H1 (cell line): ENCODE data around the gene MAPRE3. TPM values are rescaled to one million over a fixed set of nuclear protein-coding genes. Genes with fewer than 3 reads are reported as not detected.

Experiments
- CTCF ChIA-PET: fragments of 300-600 bp; sonication (Branson Sonifier 250); formaldehyde crosslinking; loops from one replicate; lab custom pipeline; 2021; ENCODE audit not compliant: partially characterized antibody; lab: Charles Lee
- POLR2A ChIA-PET: fragments of 300-600 bp; sonication (Branson Sonifier 250); formaldehyde crosslinking; loops from one replicate; lab custom pipeline; 2021; ENCODE audit warnings: inconsistent platforms; ENCODE audit not compliant: partially characterized antibody; lab: Charles Lee
- DNase-seq, 2 experiments: peaks; one replicate each; pipeline versions ENCODE4 v3.0.0 to v3.0.0-alpha.2; 2010 to 2022; ENCODE audit warnings: low spot score in 2 of 2, low read depth in 1 of 2, mixed read lengths in 1 of 2
- FAIRE-seq: peaks from 2 replicates; lab custom pipeline; 2011; peaks lifted over from hg19 to GRCh38; lab: Jason Lieb, UNC
- H2AFZ ChIP-seq: 2 replicates; pipeline ENCODE4 v1.8.1; 2012; ENCODE audit warnings: low read length, inconsistent platforms
- H2AK5ac ChIP-seq: 2 replicates; pipeline ENCODE4 v1.6.1; 2013; ENCODE audit warnings: low read depth, low read length
- H2BK120ac ChIP-seq: replicated peaks from 2 replicates; pipeline ENCODE3; 2013; ENCODE audit warnings: low read depth, low read length, inconsistent platforms
- H2BK12ac ChIP-seq: 2 replicates; pipeline ENCODE4 v1.6.1; 2013; ENCODE audit warnings: low read depth, low read length
- H2BK15ac ChIP-seq: 2 replicates; pipeline ENCODE4 v1.6.1; 2013; ENCODE audit warnings: low read length
- H2BK20ac ChIP-seq: 2 replicates; pipeline ENCODE4 v1.6.1; 2013; ENCODE audit warnings: low read length
- H2BK5ac ChIP-seq: 2 replicates; pipeline ENCODE4 v1.6.1; 2013; ENCODE audit warnings: low read depth, low read length
- H3K14ac ChIP-seq: 2 replicates; pipeline ENCODE4 v1.6.1; 2013; ENCODE audit warnings: inconsistent platforms; ENCODE audit not compliant: insufficient read length
- H3K18ac ChIP-seq: 2 replicates; pipeline ENCODE4 v1.6.1; 2013; ENCODE audit warnings: low read length; ENCODE audit errors: extremely low read depth
- H3K23ac ChIP-seq: 2 replicates; pipeline ENCODE4 v1.6.1; 2013; ENCODE audit warnings: inconsistent platforms; ENCODE audit not compliant: insufficient read length
- H3K23me2 ChIP-seq: 2 replicates; pipeline ENCODE4 v1.6.1; 2013; ENCODE audit warnings: low read depth, low read length
- H3K27ac ChIP-seq: 2 replicates; pipeline ENCODE4 v1.6.1; 2011; ENCODE audit warnings: low read depth, low read length, inconsistent platforms
- H3K27me3 ChIP-seq, 4 experiments: replicated peaks in 1 of 4; 1 replicate in 1 of 4; 2 replicates in 3 of 4; pipeline versions ENCODE4 v1.6.1 to v1.8.1; 2011 to 2013; ENCODE audit warnings: low read length in 3 of 4, mild to moderate bottlenecking in 3 of 4, inconsistent platforms in 2 of 4, mixed read lengths in 2 of 4, moderate library complexity in 1 of 4; ENCODE audit not compliant: control insufficient read depth in 3 of 4, insufficient read depth in 3 of 4; ENCODE audit errors: extremely low read depth in 1 of 4
- H3K36me3 ChIP-seq, 4 experiments: 2 replicates each; pipeline versions ENCODE4 v1.6.1 to v1.8.1; 2011 to 2013; ENCODE audit warnings: mild to moderate bottlenecking in 4 of 4, low read length in 3 of 4, moderate library complexity in 2 of 4, control low read depth in 1 of 4, inconsistent platforms in 1 of 4; ENCODE audit not compliant: insufficient read depth in 4 of 4, control insufficient read depth in 2 of 4
- H3K4ac ChIP-seq: replicated peaks from 2 replicates; pipeline ENCODE3; 2013; ENCODE audit warnings: low read length, low read depth, mixed read lengths, inconsistent platforms; ENCODE audit not compliant: insufficient read length
- H3K4me1 ChIP-seq, 4 experiments: replicated peaks in 1 of 4; 1 replicate in 1 of 4; 2 replicates in 3 of 4; pipeline versions ENCODE4 v1.6.1 to v1.8.1; 2011 to 2013; ENCODE audit warnings: low read length in 3 of 4, inconsistent platforms in 2 of 4, mixed read lengths in 1 of 4; ENCODE audit not compliant: insufficient read depth in 4 of 4, control insufficient read depth in 3 of 4
- H3K4me2 ChIP-seq, 2 experiments: 2 replicates each; pipeline versions ENCODE4 v1.6.1 to v1.8.1; 2011 to 2013; ENCODE audit warnings: low read depth in 2 of 2, low read length in 2 of 2, control low read depth in 1 of 2, inconsistent platforms in 1 of 2, mild to moderate bottlenecking in 1 of 2; ENCODE audit not compliant: insufficient read depth in 1 of 2
- H3K4me3 ChIP-seq, 4 experiments: fragments of 200-600, 300-600 bp in 1 of 4; sonication (generic), shearing (Covaris generic), sonication (Bioruptor Twin) in 1 of 4; 2 replicates each; pipeline versions ENCODE4 v1.5.1 to v1.8.1; 2011 to 2016; ENCODE audit warnings: low read length in 4 of 4, low read depth in 3 of 4, control low read depth in 2 of 4, inconsistent platforms in 2 of 4, mild to moderate bottlenecking in 2 of 4, mixed read lengths in 1 of 4, moderate library complexity in 1 of 4; ENCODE audit not compliant: insufficient read depth in 2 of 4; ENCODE audit errors: extremely low read depth in 1 of 4
- H3K56ac ChIP-seq: replicated peaks from 2 replicates; pipeline ENCODE3; 2013; ENCODE audit warnings: low read depth, mild to moderate bottlenecking, mixed read lengths, low read length, inconsistent platforms; ENCODE audit not compliant: insufficient read length
- H3K79me1 ChIP-seq: 2 replicates; pipeline ENCODE4 v1.6.1; 2013; ENCODE audit warnings: low read depth, low read length, control low read depth
- H3K79me2 ChIP-seq, 2 experiments: 2 replicates each; pipeline versions ENCODE4 v1.6.1 to v1.8.1; 2012 to 2013; ENCODE audit warnings: low read length in 2 of 2, mild to moderate bottlenecking in 2 of 2, inconsistent platforms in 1 of 2; ENCODE audit not compliant: insufficient read depth in 2 of 2, control insufficient read depth in 1 of 2
- H3K9ac ChIP-seq, 4 experiments: replicated peaks in 1 of 4; 1 replicate in 1 of 4; 2 replicates in 3 of 4; pipeline versions ENCODE4 v1.6.1 to v1.8.1; 2011 to 2013; ENCODE audit warnings: low read depth in 3 of 4, low read length in 3 of 4, control low read depth in 2 of 4, mild to moderate bottlenecking in 2 of 4, moderate library complexity in 2 of 4, inconsistent platforms in 1 of 4; ENCODE audit errors: extremely low read depth in 1 of 4
- H3K9me3 ChIP-seq, 2 experiments: 2 replicates each; pipeline versions ENCODE4 v1.6.1 to v1.8.1; 2012 to 2013; ENCODE audit warnings: mild to moderate bottlenecking in 2 of 2, moderate library complexity in 2 of 2, control low read depth in 1 of 2, inconsistent platforms in 1 of 2, low read depth in 1 of 2, low read length in 1 of 2, mixed read lengths in 1 of 2; ENCODE audit not compliant: insufficient read depth in 2 of 2
- H4K20me1 ChIP-seq, 2 experiments: replicated peaks in 1 of 2; 2 replicates each; pipeline versions ENCODE3 to v1.8.1; 2011 to 2013; ENCODE audit warnings: inconsistent platforms in 2 of 2, low read length in 2 of 2, mild to moderate bottlenecking in 1 of 2; ENCODE audit not compliant: insufficient read depth in 2 of 2, control insufficient read depth in 1 of 2
- H4K5ac ChIP-seq: 2 replicates; pipeline ENCODE4 v1.6.1; 2013; ENCODE audit warnings: low read length, low read depth, mixed read lengths, inconsistent platforms; ENCODE audit not compliant: insufficient read length
- H4K8ac ChIP-seq: 2 replicates; pipeline ENCODE4 v1.8.0; 2013; ENCODE audit warnings: mild to moderate bottlenecking, moderate library complexity, low read length, inconsistent platforms; ENCODE audit not compliant: insufficient read depth; ENCODE audit errors: extremely low read depth
- H4K91ac ChIP-seq: replicated peaks from 2 replicates; pipeline ENCODE3; 2013; ENCODE audit warnings: low read length, mixed read lengths, inconsistent platforms; ENCODE audit not compliant: insufficient read length
- BACH1 ChIP-seq: IDR thresholded peaks from 2 replicates; pipeline ENCODE4 v1.6.1; 2012; ENCODE audit warnings: low read length, improper control_type of control experiment
- CEBPB ChIP-seq: IDR thresholded peaks from 2 replicates; pipeline ENCODE4 v1.6.1; 2012; ENCODE audit warnings: low read depth, low read length
- FOSL1 ChIP-seq: IDR thresholded peaks from 2 replicates; pipeline ENCODE4 v1.6.1; 2011; ENCODE audit warnings: mild to moderate bottlenecking, low read depth, low read length, moderate library complexity; ENCODE audit not compliant: insufficient read depth
- SAP30 ChIP-seq: fragments of 300-600 bp; sonication (generic); IDR thresholded peaks from 2 replicates; pipeline ENCODE4 v1.7.1; 2012; ENCODE audit warnings: low read length, moderate library complexity, mild to moderate bottlenecking, inconsistent platforms; ENCODE audit not compliant: insufficient read depth, insufficient replicate concordance
- SIN3A ChIP-seq, 2 experiments: IDR thresholded peaks in 1 of 2; conservative IDR thresholded peaks in 1 of 2; 2 replicates each; pipeline ENCODE4 v1.6.1; 2011 to 2012; ENCODE audit warnings: low read length in 2 of 2, improper control_type of control experiment in 1 of 2, low read depth in 1 of 2, mild to moderate bottlenecking in 1 of 2
- YY1 ChIP-seq: IDR thresholded peaks from 2 replicates; pipeline ENCODE4 v1.6.1; 2011; ENCODE audit warnings: low read depth, mild to moderate bottlenecking, low read length
- WGBS, 2 experiments: shearing (Covaris generic) in 1 of 2; methylation state at CpG; one replicate each; pipeline versions ENCODE4 v1.1.6 to v1.1.7; 2013 to 2015; ENCODE audit warnings: low lambda C conversion rate in 2 of 2, mixed read lengths in 2 of 2, inconsistent platforms in 1 of 2, low coverage in 1 of 2, missing lambda C conversion rate in 1 of 2; ENCODE audit not compliant: insufficient replicate concordance in 2 of 2, insufficient coverage in 1 of 2, insufficient read length in 1 of 2; ENCODE audit errors: extremely low coverage in 1 of 2, missing lambda C conversion rate in 1 of 2; 5-methylcytosine and 5-hydroxymethylcytosine counted together
- polyA plus RNA-seq, 7 experiments: library from polyadenylated mRNA; depleted of rRNA in 3 of 7; stranded (reverse) in 5 of 7; unstranded in 2 of 7; fragments of >200 nt in 5 of 7; fragments of 200-250 nt in 2 of 7; gene quantifications; 1 replicate in 5 of 7; 2 replicates in 1 of 7; 4 replicates in 1 of 7; pipeline versions ENCODE4 v1.2.1 to v1.2.3, GENCODE V29; 2011 to 2013; ENCODE audit warnings: missing spikeins in 2 of 7, mixed read lengths in 2 of 7
- total RNA-seq: library from RNA; stranded (reverse); fragmentation: NEBNext Ultra II Directional; extraction: Animal tissue kit (Norgen Biotek cat#: 25700); gene quantifications from 2 replicates; pipeline ENCODE4 v1.2.1, GENCODE V29; 2021

Gene MAPRE3
- total and polyA plus RNA-seq, 2 of the 8 experiments (the other 6 are each of a cell fraction or from before 2014, with no cell fraction given), result 4.9 to 6.6 TPM

GRCh38 chr2:27033253-27033852 is 62.9 kb downstream of the MAPRE3 start:
- WGBS, 2 experiments, result 25% methylated on average over 11 of the region's 11 CpGs; no CpG with 5 or more reads in 1 of the 2 experiments
- TF ChIP-seq CEBPB (no peak), FOSL1 (no peak), SIN3A (conservative IDR thresholded peaks at IDR 0.05 in 1 of 2, IDR thresholded peaks at IDR 0.05 in 1 of 2; ENCODE audit: low read depth in 1 of 2, low read length in 2 of 2) (0 out of 4 replicates have a peak, but pooled peaks of 1 of the 2 experiments have one; percentile 19), YY1 (no peak), BACH1 (no peak), SAP30 (peak; percentile 67)
- CTCF ChIA-PET, result interaction anchor here (0.6 to 1.8 kb wide), 10 partner anchors 9 to 375 kb away, joined by 3 to 9 read pairs (median 4); partner anchors contain the start of gene MAPRE3

More at GRCh38 chr2:27033253-27033852, 62.9 kb downstream of the MAPRE3 start:
- Histone ChIP-seq H3K23ac (no peak overlapping the region), H3K79me2 (peaks cover 0 to 11% of the 10 kb centered on the region in 2 experiments; a peak in 1 of 4 replicates), H3K4me3 (peak overlapping the region; percentile 80 to 93 (median 84)), H4K20me1 (peaks cover 2 to 6% of the 10 kb centered on the region in 2 experiments), H4K8ac (peak overlapping the region; percentile 75; the same call in 1 of the 2 replicates), H4K5ac (no peak overlapping the region), H2BK120ac (no peak overlapping the region), H3K9me3 (no peaks in the 10 kb centered on the region), H2AK5ac (no peak overlapping the region), H4K91ac (no peak overlapping the region), H3K4ac (no peak overlapping the region), H3K9ac (peak overlapping the region; percentile 50 to 77 (median 60); a peak in 6 of 7 replicates), H2BK15ac (no peak overlapping the region), H3K4me1 (peaks cover 0 to 6% (median 0%) of the 10 kb centered on the region in 4 experiments; a peak in 3 of 7 replicates), H3K56ac (peak overlapping the region; percentile 63), H3K4me2 (peak overlapping the region; percentile 91 to 93), H3K79me1 (no peaks in the 10 kb centered on the region; the same call in none of the 2 replicates), H3K27me3 (no peaks in the 10 kb centered on the region), H3K14ac (no peak overlapping the region), H2BK20ac (no peak overlapping the region), H3K36me3 (peaks cover 18 to 32% (median 24%) of the 10 kb centered on the region in 4 experiments; a peak in 7 of 8 replicates), H3K27ac (no peak overlapping the region), H3K23me2 (peaks cover 4% of the 10 kb centered on the region), H2BK12ac (no peak overlapping the region), H3K18ac (no peak overlapping the region; the same call in 1 of the 2 replicates), H2BK5ac (no peak overlapping the region), H2AFZ (0 out of 2 replicates have a peak overlapping the region, but pooled peaks have one; percentile 17)
- POLR2A ChIA-PET, result interaction anchor here (0.7 to 3.7 kb wide), 5 partner anchors 9 to 38 kb away, joined by 3 to 34 read pairs (median 5); partner anchors contain the start of genes AGBL5 and OST4
- DNase-seq (no peak), FAIRE-seq (no peak)
